GM12892 (cell line): ENCODE results near the gene ZNF398.

Source experiments
- POLR2A ChIP-seq: IDR thresholded peaks from 2 replicates; pipeline ENCODE4 v1.6.1; 2011; ENCODE audit warnings: low read depth, low read length, control low read depth
- POLR2AphosphoS5 ChIP-seq: IDR thresholded peaks from 2 replicates; pipeline ENCODE4 v1.6.1; 2011; ENCODE audit warnings: low read depth, low read length, control low read depth

DNA sequence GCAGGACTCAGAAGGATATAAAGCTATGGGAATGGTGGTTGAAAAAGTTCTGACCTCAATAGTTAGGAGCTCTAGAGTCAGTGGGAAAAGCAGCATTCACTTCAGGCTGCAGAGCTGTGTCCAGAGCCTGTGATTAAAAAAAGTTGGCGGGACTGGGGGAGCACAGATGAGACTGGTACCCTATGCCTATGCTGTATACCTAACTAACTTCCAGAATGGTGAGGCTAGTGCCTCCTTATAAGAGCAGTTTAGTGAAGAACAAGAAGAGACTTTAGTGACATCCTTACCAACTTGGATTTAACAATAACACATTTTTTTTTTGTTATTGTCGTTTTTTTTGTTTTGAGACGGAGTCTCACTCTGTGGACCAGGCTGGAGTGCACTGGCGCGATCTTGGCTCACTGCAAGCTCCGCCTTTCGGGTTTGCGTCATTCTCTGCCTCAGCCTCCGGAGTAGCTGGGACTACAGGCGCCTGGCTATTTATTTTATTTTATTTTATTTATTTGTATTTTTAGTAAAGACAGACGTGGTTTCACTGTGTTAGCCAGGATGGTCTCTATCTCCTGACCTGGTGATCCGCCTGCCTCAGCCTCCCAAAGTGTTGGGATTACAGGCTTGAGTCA is 41.5 kb downstream of the ZNF398 start:
- TF ChIP-seq POLR2A = no peak
- no peak for TF ChIP-seq POLR2AphosphoS5
